Trophoblast cell (in vitro differentiated cells and primary cell): Measurements from ENCODE around the gene IQSEC1.

Source experiments
- DNase-seq, 2 donors: peaks; one replicate each; pipeline ENCODE4 v3.0.0-alpha.2; 2016
- H2AFZ ChIP-seq: 2 replicates; pipeline ENCODE4 v1.6.1; 2013; ENCODE audit warnings: low read length, moderate library complexity, mild to moderate bottlenecking; ENCODE audit not compliant: insufficient read depth, poor library complexity
- H2AK5ac ChIP-seq: 2 replicates; pipeline ENCODE4 v1.6.1; 2013; ENCODE audit warnings: mild to moderate bottlenecking, low read length
- H2BK120ac ChIP-seq: 2 replicates; pipeline ENCODE4 v1.6.1; 2013; ENCODE audit warnings: low read length, mild to moderate bottlenecking, moderate library complexity; ENCODE audit not compliant: insufficient read depth, poor library complexity
- H2BK12ac ChIP-seq: 2 replicates; pipeline ENCODE4 v1.6.1; 2013; ENCODE audit warnings: mild to moderate bottlenecking, low read length, moderate library complexity
- H2BK5ac ChIP-seq: 2 replicates; pipeline ENCODE4 v1.6.1; 2013; ENCODE audit warnings: low read length, low read depth, moderate library complexity, mild to moderate bottlenecking; ENCODE audit not compliant: poor library complexity
- H3K14ac ChIP-seq: 2 replicates; pipeline ENCODE4 v1.6.1; 2013; ENCODE audit warnings: mild to moderate bottlenecking, low read length
- H3K18ac ChIP-seq: 2 replicates; pipeline ENCODE4 v1.6.1; 2013; ENCODE audit warnings: mild to moderate bottlenecking, low read length
- H3K23ac ChIP-seq: 2 replicates; pipeline ENCODE4 v1.6.1; 2013; ENCODE audit warnings: low read length
- H3K27ac ChIP-seq: 2 replicates; pipeline ENCODE4 v1.5.1; 2013; ENCODE audit warnings: low read depth, mild to moderate bottlenecking, inconsistent platforms, low read length, moderate library complexity
- H3K27me3 ChIP-seq: 2 replicates; pipeline ENCODE4 v1.6.1; 2013; ENCODE audit warnings: inconsistent platforms, mild to moderate bottlenecking, low read length, moderate library complexity; ENCODE audit not compliant: insufficient read depth
- H3K36me3 ChIP-seq, 2 experiments: 1 replicate in 1 of 2; 2 replicates in 1 of 2; pipeline ENCODE4 v1.6.1; 2013; ENCODE audit warnings: low read length in 2 of 2, mild to moderate bottlenecking in 2 of 2, moderate library complexity in 1 of 2; ENCODE audit not compliant: insufficient read depth in 2 of 2, control insufficient read depth in 1 of 2
- H3K4ac ChIP-seq: 2 replicates; pipeline ENCODE4 v1.6.1; 2013; ENCODE audit warnings: low read depth, mild to moderate bottlenecking, low read length, moderate library complexity
- H3K4me1 ChIP-seq, 2 experiments: 1 replicate in 1 of 2; 2 replicates in 1 of 2; pipeline ENCODE4 v1.6.1; 2013; ENCODE audit warnings: low read length in 2 of 2, mild to moderate bottlenecking in 2 of 2, moderate library complexity in 1 of 2; ENCODE audit not compliant: insufficient read depth in 2 of 2, control insufficient read depth in 1 of 2
- H3K4me2 ChIP-seq: 2 replicates; pipeline ENCODE4 v1.6.1; 2013; ENCODE audit warnings: inconsistent platforms, mild to moderate bottlenecking, low read length, moderate library complexity
- H3K4me3 ChIP-seq: 2 replicates; pipeline ENCODE4 v1.5.1; 2013; ENCODE audit warnings: mild to moderate bottlenecking, low read depth, low read length, inconsistent platforms
- H3K79me1 ChIP-seq: one replicate; pipeline ENCODE4 v1.6.1; 2013; ENCODE audit warnings: low read length
- H3K79me2 ChIP-seq: 2 replicates; pipeline ENCODE4 v1.6.1; 2013; ENCODE audit warnings: low read length, mild to moderate bottlenecking; ENCODE audit not compliant: control insufficient read depth, insufficient read depth, poor library complexity
- H3K9ac ChIP-seq: 2 replicates; pipeline ENCODE4 v1.6.1; 2013; ENCODE audit warnings: mild to moderate bottlenecking, low read length
- H3K9me3 ChIP-seq: 2 replicates; pipeline ENCODE4 v1.6.1; 2013; ENCODE audit warnings: low read depth, mild to moderate bottlenecking, control low read depth, inconsistent platforms, low read length; ENCODE audit not compliant: insufficient read depth
- H4K12ac ChIP-seq: 2 replicates; pipeline ENCODE4 v1.6.1; 2013; ENCODE audit warnings: low read depth, mild to moderate bottlenecking, low read length, moderate library complexity
- H4K8ac ChIP-seq: 2 replicates; pipeline ENCODE4 v1.6.1; 2013; ENCODE audit warnings: low read depth, mild to moderate bottlenecking, low read length, moderate library complexity
- H4K91ac ChIP-seq: one replicate; pipeline ENCODE4 v1.6.1; 2013; ENCODE audit warnings: low read depth, mild to moderate bottlenecking, low read length, moderate library complexity
- WGBS: extraction: QIAGEN DNeasy Blood & Tissue Kit; methylation state at CpG from one replicate; pipeline ENCODE4 v1.1.7; 2013; ENCODE audit warnings: missing lambda C conversion rate; ENCODE audit not compliant: insufficient read length, insufficient coverage; ENCODE audit errors: extremely low coverage; 5-methylcytosine and 5-hydroxymethylcytosine counted together

Gene IQSEC1

GRCh38 chr3:12890610-12891390 is 182.4 kb downstream of the IQSEC1 start:
- no peak overlapping the region for H4K91ac ChIP-seq
- peaks cover 2% of the 10 kb centered on the region for H3K9me3 ChIP-seq
- no peak overlapping the region for H3K18ac ChIP-seq
- no peaks in the 10 kb centered on the region for H3K36me3 ChIP-seq
- no peak overlapping the region for H4K12ac ChIP-seq
- no peak overlapping the region for H2BK12ac ChIP-seq
- H3K23ac ChIP-seq: no peak overlapping the region
- H3K4ac ChIP-seq: no peak overlapping the region
- no peak overlapping the region for H2BK120ac ChIP-seq
- H3K79me1 ChIP-seq: peaks cover 5% of the 10 kb centered on the region
- no peak overlapping the region for H2AK5ac ChIP-seq
- no peaks in the 10 kb centered on the region for H3K27me3 ChIP-seq
- H4K8ac ChIP-seq: no peak overlapping the region
- no peak overlapping the region for H3K4me2 ChIP-seq
- H3K9ac ChIP-seq: no peak overlapping the region
- H3K14ac ChIP-seq: no peak overlapping the region
- no peak overlapping the region for H2BK5ac ChIP-seq
- no peak overlapping the region for H2AFZ ChIP-seq
- no peak for DNase-seq
- peaks cover 12 to 13% of the 10 kb centered on the region in 2 experiments for H3K4me1 ChIP-seq
- no peak overlapping the region for H3K27ac ChIP-seq
- no CpG with 5 or more reads among the region's 10 CpGs for WGBS
- no peaks in the 10 kb centered on the region for H3K79me2 ChIP-seq
- H3K4me3 ChIP-seq: peak overlapping the region; percentile 9

DNA sequence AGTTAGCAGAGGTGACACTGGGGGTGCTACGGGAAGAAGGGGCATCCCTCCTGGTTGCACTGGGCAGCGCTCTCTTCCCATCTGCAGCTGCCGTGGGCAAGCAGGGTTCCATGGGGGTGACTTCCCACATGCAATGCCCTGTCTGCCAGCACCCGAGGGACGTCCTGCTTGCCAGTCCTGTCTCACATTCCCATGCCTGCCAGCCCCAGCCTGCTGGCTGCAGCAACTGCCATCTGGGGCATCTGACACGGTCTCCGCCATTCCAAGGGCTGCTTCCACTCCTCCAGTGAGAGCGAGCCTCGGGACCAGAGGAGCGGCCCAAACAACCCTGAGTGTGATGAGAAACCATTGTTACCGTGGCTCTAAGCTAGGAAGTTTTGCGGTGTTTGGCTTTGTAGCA is 186.5 kb downstream of the IQSEC1 start:
- Histone ChIP-seq H2BK120ac (no peak overlapping the region), H3K9ac (no peak overlapping the region), H4K91ac (no peak overlapping the region), H3K27ac (no peak overlapping the region), H2BK12ac (no peak overlapping the region), H3K4ac (no peak overlapping the region), H4K12ac (no peak overlapping the region), H3K4me2 (no peak overlapping the region), H4K8ac (no peak overlapping the region), H2BK5ac (no peak overlapping the region), H3K36me3 (no peaks in the 10 kb centered on the region), H3K9me3 (peaks cover 6% of the 10 kb centered on the region), H2AFZ (no peak overlapping the region), H3K14ac (no peak overlapping the region), H3K18ac (no peak overlapping the region), H3K27me3 (no peaks in the 10 kb centered on the region), H3K4me1 (no peaks in the 10 kb centered on the region), H3K23ac (no peak overlapping the region), H3K4me3 (peak overlapping the region; percentile 5), H3K79me1 (no peaks in the 10 kb centered on the region), H2AK5ac (no peak overlapping the region), H3K79me2 (no peaks in the 10 kb centered on the region)
- DNase-seq: no peak
- WGBS: no CpG with 5 or more reads among the region's 12 CpGs

GRCh38 chr3:12886106-12886679 is 187.0 kb downstream of the IQSEC1 start:
- no peak for DNase-seq
- H3K9me3 ChIP-seq: peaks cover 6% of the 10 kb centered on the region
- H3K4me2 ChIP-seq: no peak overlapping the region
- WGBS: no CpG with 5 or more reads among the region's 10 CpGs
- no peaks in the 10 kb centered on the region for H3K36me3 ChIP-seq
- no peak overlapping the region for H4K8ac ChIP-seq
- H4K12ac ChIP-seq: no peak overlapping the region
- no peak overlapping the region for H3K18ac ChIP-seq
- H2AFZ ChIP-seq: no peak overlapping the region
- no peak overlapping the region for H3K23ac ChIP-seq
- H4K91ac ChIP-seq: no peak overlapping the region
- no peak overlapping the region for H2BK12ac ChIP-seq
- H2BK5ac ChIP-seq: no peak overlapping the region
- H3K27ac ChIP-seq: no peak overlapping the region
- no peak overlapping the region for H3K4me3 ChIP-seq
- H3K79me1 ChIP-seq: no peaks in the 10 kb centered on the region
- no peak overlapping the region for H2BK120ac ChIP-seq
- H3K79me2 ChIP-seq: no peaks in the 10 kb centered on the region
- H2AK5ac ChIP-seq: no peak overlapping the region
- H3K9ac ChIP-seq: no peak overlapping the region
- H3K27me3 ChIP-seq: no peaks in the 10 kb centered on the region
- H3K4ac ChIP-seq: no peak overlapping the region
- no peaks in the 10 kb centered on the region for H3K4me1 ChIP-seq
- no peak overlapping the region for H3K14ac ChIP-seq

- H3K4me2 ChIP-seq: no peak overlapping the region
- DNase-seq: no peak
- H3K4ac ChIP-seq: no peak overlapping the region
- no peak overlapping the region for H3K9ac ChIP-seq
- H3K27ac ChIP-seq: no peak overlapping the region
- no peak overlapping the region for H3K4me3 ChIP-seq
- no peak overlapping the region for H3K14ac ChIP-seq
- H2AFZ ChIP-seq: no peak overlapping the region
- no peaks in the 10 kb centered on the region for H3K79me2 ChIP-seq
- no peak overlapping the region for H2BK5ac ChIP-seq
- no peak overlapping the region for H2AK5ac ChIP-seq
- H2BK12ac ChIP-seq: no peak overlapping the region
- H3K79me1 ChIP-seq: no peaks in the 10 kb centered on the region
- no peaks in the 10 kb centered on the region for H3K4me1 ChIP-seq
- no peaks in the 10 kb centered on the region for H3K27me3 ChIP-seq
- peaks cover 6% of the 10 kb centered on the region for H3K9me3 ChIP-seq
- H3K18ac ChIP-seq: no peak overlapping the region
- no peak overlapping the region for H3K23ac ChIP-seq
- H2BK120ac ChIP-seq: no peak overlapping the region
- WGBS: no CpG with 5 or more reads among the region's 4 CpGs
- H4K91ac ChIP-seq: no peak overlapping the region
- no peaks in the 10 kb centered on the region for H3K36me3 ChIP-seq
- H4K8ac ChIP-seq: no peak overlapping the region
- H4K12ac ChIP-seq: no peak overlapping the region
Observed at GRCh38 chr3:12885583-12885930, 187.7 kb downstream of the IQSEC1 start.
